ENCODE data around the gene MRC1.
"Not testable (repeated sequence)": the region's sequence is repeated elsewhere in the genome, so short reads cannot be mapped to it uniquely, and the experiment has no call there.

The MRC1 gene

DNA sequence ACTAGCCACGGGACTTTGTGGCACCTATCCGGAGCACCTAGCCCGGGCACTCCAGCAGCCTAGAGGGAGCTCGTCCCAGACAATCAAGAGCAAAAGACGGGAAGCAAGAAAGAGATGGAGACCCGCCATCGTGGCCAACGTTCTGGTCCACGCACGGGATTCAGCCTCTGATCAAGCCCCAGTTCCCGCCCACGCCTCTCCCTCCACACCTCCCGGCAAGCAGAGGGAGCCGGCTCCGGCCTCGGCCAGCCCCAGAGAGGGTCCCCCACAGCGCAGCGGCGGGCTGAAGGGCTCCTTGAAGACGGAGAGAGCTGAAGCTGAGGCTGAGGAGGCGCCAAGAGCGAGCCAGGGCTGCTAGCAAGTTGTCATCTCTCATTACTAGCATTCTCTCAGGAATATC, 141.6 kb downstream of the MRC1 start:
- no peak for DNase-seq
- no peaks in the 10 kb centered on the region for H3K4me1 ChIP-seq (ENCODE audit: control insufficient read depth, insufficient read depth, low read length, poor library complexity, severe bottlenecking)
- H3K27me3 ChIP-seq (replicated peaks; ENCODE audit: control insufficient read depth, insufficient read depth, low read length, poor library complexity, severe bottlenecking), result no peaks in the 10 kb centered on the region
- no peaks in the 10 kb centered on the region for H3K36me3 ChIP-seq (ENCODE audit: control insufficient read depth, insufficient read depth, low read length)
- H3K9me3 ChIP-seq (ENCODE audit: control insufficient read depth, low read length), result no peaks in the 10 kb centered on the region
- no peak overlapping the region for H3K4me3 ChIP-seq (ENCODE audit: insufficient read depth, low read depth, low read length, poor library complexity, severe bottlenecking)
- no peak overlapping the region for H3K27ac ChIP-seq (ENCODE audit: insufficient read depth, low read length, poor library complexity, severe bottlenecking)

DNA sequence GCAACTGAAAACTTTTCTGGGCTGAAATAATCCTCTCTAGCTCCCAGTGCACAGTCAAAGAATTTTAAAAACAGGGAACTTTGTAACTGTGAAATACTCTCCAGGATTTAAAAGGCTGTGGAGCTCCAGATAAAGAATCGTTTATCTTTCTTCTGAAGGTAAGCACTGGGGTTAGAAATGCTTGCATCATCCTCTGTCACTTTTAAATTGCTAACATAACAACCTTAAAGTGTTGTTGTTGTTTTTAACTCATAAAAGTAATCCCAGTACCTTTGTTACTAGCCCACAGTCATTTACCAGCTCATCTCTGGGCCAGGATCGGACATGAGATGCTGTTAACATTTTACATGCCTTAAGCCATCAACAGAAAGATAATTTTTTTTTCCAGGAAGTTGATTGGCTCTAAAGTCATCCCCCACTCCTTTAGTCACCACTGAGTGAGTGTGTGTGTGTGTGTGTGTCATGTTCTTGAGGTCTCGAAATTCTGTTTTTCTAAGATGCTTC, 142.8 kb downstream of the MRC1 start, which contains the start of gene SLC39A12:
Gene SLC39A12 (plus strand): TSS at position 51 of the 504 bp plus-strand sequence. CDS start 1,359 bp downstream, outside the sequence.
- Histone ChIP-seq H3K36me3 (ENCODE audit: control insufficient read depth, insufficient read depth, low read length) (no peaks in the 10 kb centered on the region), H3K4me3 (ENCODE audit: insufficient read depth, low read depth, low read length, poor library complexity, severe bottlenecking) (no peak within 1 kb of the TSS), H3K27ac (ENCODE audit: insufficient read depth, low read length, poor library complexity, severe bottlenecking) (no peak within 1 kb of the TSS), H3K9me3 (ENCODE audit: control insufficient read depth, low read length) (no peaks in the 10 kb centered on the region), H3K27me3 (replicated peaks; ENCODE audit: control insufficient read depth, insufficient read depth, low read length, poor library complexity, severe bottlenecking) (no peaks in the 10 kb centered on the region), H3K4me1 (ENCODE audit: control insufficient read depth, insufficient read depth, low read length, poor library complexity, severe bottlenecking) (no peaks in the 10 kb centered on the region)
- DNase-seq, result no peak

DNA sequence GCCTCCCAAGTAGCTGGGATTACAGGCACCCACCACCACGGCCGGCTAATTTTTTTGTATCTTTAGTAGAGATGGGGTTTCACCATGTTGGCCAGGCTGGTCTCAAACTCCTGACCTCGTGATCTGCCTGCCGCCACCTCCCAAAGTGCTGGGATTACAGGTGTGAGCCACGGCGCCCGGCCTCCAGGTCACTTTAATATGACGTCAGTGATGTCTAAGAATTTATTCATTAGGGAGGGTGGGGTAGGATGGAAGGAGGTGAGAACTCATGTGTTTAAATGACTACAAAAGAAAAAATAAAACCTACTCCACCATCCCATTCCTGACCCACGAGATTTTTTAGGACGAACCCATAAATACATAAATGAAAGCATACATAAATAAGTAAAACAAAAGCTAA, 145.2 kb downstream of the MRC1 start:
- DNase-seq; H3K9me3 ChIP-seq (ENCODE audit: control insufficient read depth, low read length); H3K4me1 ChIP-seq (ENCODE audit: control insufficient read depth, insufficient read depth, low read length, poor library complexity, severe bottlenecking); H3K27ac ChIP-seq (ENCODE audit: insufficient read depth, low read length, poor library complexity, severe bottlenecking); H3K36me3 ChIP-seq (ENCODE audit: control insufficient read depth, insufficient read depth, low read length); H3K4me3 ChIP-seq (ENCODE audit: insufficient read depth, low read depth, low read length, poor library complexity, severe bottlenecking); H3K27me3 ChIP-seq (replicated peaks; ENCODE audit: control insufficient read depth, insufficient read depth, low read length, poor library complexity, severe bottlenecking): not testable (repeated sequence)

DNA sequence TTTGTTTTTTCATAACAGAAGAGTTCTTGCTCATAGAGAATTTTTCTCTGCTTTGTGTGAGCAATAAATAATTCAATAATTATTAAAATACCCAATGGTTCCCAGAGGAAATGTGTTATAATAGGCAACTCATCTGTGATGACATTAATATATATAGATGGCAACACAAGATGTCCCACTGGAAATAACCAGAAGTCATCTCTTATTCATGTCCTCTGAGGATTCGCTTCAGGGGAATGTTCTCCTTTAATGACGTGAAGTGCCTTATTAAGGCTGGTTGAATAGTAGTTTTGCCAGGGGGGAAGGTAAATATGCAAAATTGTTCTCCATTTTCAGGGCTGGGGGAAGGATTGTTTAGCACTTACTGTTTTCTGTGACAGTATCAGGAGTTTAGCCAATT, 145.7 kb downstream of the MRC1 start:
- H3K27ac ChIP-seq (ENCODE audit: insufficient read depth, low read length, poor library complexity, severe bottlenecking), result no peak overlapping the region
- H3K9me3 ChIP-seq (ENCODE audit: control insufficient read depth, low read length), result no peaks in the 10 kb centered on the region
- no peak overlapping the region for H3K4me3 ChIP-seq (ENCODE audit: insufficient read depth, low read depth, low read length, poor library complexity, severe bottlenecking)
- DNase-seq, result no peak
- no peaks in the 10 kb centered on the region for H3K27me3 ChIP-seq (replicated peaks; ENCODE audit: control insufficient read depth, insufficient read depth, low read length, poor library complexity, severe bottlenecking)
- H3K36me3 ChIP-seq (ENCODE audit: control insufficient read depth, insufficient read depth, low read length), result no peaks in the 10 kb centered on the region
- no peaks in the 10 kb centered on the region for H3K4me1 ChIP-seq (ENCODE audit: control insufficient read depth, insufficient read depth, low read length, poor library complexity, severe bottlenecking)

DNA sequence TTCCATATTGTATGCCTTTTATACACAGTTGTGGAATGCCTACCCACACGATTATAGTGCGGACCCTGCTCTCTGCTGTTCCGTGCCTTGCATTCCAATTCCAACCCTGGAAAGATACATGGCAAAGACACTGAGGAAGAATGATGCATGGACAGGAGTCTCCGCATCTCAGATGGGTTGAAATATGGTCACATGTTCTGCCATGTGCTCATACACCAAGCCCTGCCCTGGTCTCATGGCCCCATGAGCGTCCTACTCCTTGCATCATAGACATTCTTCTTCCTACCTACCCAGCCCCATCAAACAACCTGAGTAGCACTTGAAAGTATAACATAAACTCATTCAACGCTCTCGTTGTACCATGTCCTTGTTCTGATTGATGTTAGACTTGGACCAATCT, 148.9 kb downstream of the MRC1 start:
- Histone ChIP-seq H3K36me3 (ENCODE audit: control insufficient read depth, insufficient read depth, low read length) (no peaks in the 10 kb centered on the region), H3K9me3 (ENCODE audit: control insufficient read depth, low read length) (no peaks in the 10 kb centered on the region), H3K27ac (ENCODE audit: insufficient read depth, low read length, poor library complexity, severe bottlenecking) (no peak overlapping the region), H3K4me3 (ENCODE audit: insufficient read depth, low read depth, low read length, poor library complexity, severe bottlenecking) (no peak overlapping the region), H3K27me3 (replicated peaks; ENCODE audit: control insufficient read depth, insufficient read depth, low read length, poor library complexity, severe bottlenecking) (no peaks in the 10 kb centered on the region), H3K4me1 (ENCODE audit: control insufficient read depth, insufficient read depth, low read length, poor library complexity, severe bottlenecking) (no peaks in the 10 kb centered on the region)
- DNase-seq, result no peak

DNA sequence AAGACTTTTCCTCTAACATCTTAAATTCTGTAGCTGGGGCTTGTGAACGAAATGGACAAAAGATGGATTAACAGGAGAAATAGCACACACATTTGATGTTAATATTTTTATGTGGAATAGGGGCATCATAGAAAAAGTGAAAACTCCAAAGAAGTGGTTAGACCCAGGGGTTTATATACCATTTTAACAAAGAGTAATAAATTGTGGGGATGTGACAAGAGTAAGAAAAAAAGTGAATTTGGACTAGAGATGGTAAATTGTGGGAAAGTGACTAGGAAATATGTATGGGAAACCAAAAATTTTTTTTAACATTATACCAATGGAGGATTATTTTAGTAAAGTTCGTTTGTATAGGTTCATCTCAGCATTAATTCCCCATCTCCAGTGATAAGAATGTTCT, 150.7 kb downstream of the MRC1 start:
- Histone ChIP-seq H3K36me3 (ENCODE audit: control insufficient read depth, insufficient read depth, low read length) (no peaks in the 10 kb centered on the region), H3K4me1 (ENCODE audit: control insufficient read depth, insufficient read depth, low read length, poor library complexity, severe bottlenecking) (no peaks in the 10 kb centered on the region), H3K4me3 (ENCODE audit: insufficient read depth, low read depth, low read length, poor library complexity, severe bottlenecking) (no peak overlapping the region), H3K27me3 (replicated peaks; ENCODE audit: control insufficient read depth, insufficient read depth, low read length, poor library complexity, severe bottlenecking) (no peaks in the 10 kb centered on the region), H3K9me3 (ENCODE audit: control insufficient read depth, low read length) (no peaks in the 10 kb centered on the region), H3K27ac (ENCODE audit: insufficient read depth, low read length, poor library complexity, severe bottlenecking) (no peak overlapping the region)
- no peak for DNase-seq
